Osteoblast (primary cell): ENCODE data around the gene PLA2G4E. TPM values are rescaled to one million over a fixed set of nuclear protein-coding genes. Genes with fewer than 3 reads are reported as not detected.

ENCODE experiments used
- DNase-seq: peaks from one replicate; pipeline ENCODE4 v3.0.0; 2011; ENCODE audit warnings: low spot score, mixed read lengths; ENCODE audit not compliant: insufficient read length; ENCODE audit errors: missing footprints
- H2AFZ ChIP-seq: 2 replicates; pipeline ENCODE4 v1.6.0; 2011; ENCODE audit warnings: mild to moderate bottlenecking, low read length
- H3K27ac ChIP-seq: 2 replicates; pipeline ENCODE4 v1.5.1; 2011; ENCODE audit warnings: mild to moderate bottlenecking, low read depth, low read length, moderate library complexity
- H3K27me3 ChIP-seq: 2 replicates; pipeline ENCODE4 v1.6.0; 2012; ENCODE audit warnings: mild to moderate bottlenecking, control low read depth, inconsistent platforms, low read length, moderate library complexity; ENCODE audit not compliant: insufficient read depth
- H3K36me3 ChIP-seq: 2 replicates; pipeline ENCODE4 v1.5.1; 2011; ENCODE audit warnings: mild to moderate bottlenecking, low read length, control low read depth, moderate library complexity; ENCODE audit not compliant: insufficient read depth
- H3K4me1 ChIP-seq: 2 replicates; pipeline ENCODE4 v1.5.1; 2011; ENCODE audit warnings: mild to moderate bottlenecking, low read length, control low read depth, moderate library complexity; ENCODE audit not compliant: insufficient read depth
- H3K4me2 ChIP-seq: 2 replicates; pipeline ENCODE4 v1.6.0; 2011; ENCODE audit warnings: mild to moderate bottlenecking, low read length; ENCODE audit not compliant: insufficient read depth
- H3K4me3 ChIP-seq: fragments of 200-600 bp; sonication (generic); 3 replicates; pipeline ENCODE4 v1.5.1; 2012; ENCODE audit warnings: mild to moderate bottlenecking, low read length, inconsistent platforms; ENCODE audit not compliant: insufficient read depth
- H3K79me2 ChIP-seq: 2 replicates; pipeline ENCODE4 v1.6.0; 2012; ENCODE audit warnings: mild to moderate bottlenecking, low read length, control low read depth, inconsistent platforms; ENCODE audit not compliant: insufficient read depth
- H3K9me3 ChIP-seq: 2 replicates; pipeline ENCODE4 v1.5.1; 2011; ENCODE audit warnings: low read depth, low read length, control low read depth
- H4K20me1 ChIP-seq: 2 replicates; pipeline ENCODE4 v1.6.0; 2012; ENCODE audit warnings: mild to moderate bottlenecking, low read length, control low read depth; ENCODE audit not compliant: insufficient read depth
- CTCF ChIP-seq: IDR thresholded peaks from 2 replicates; pipeline ENCODE4 v1.5.1; 2011; ENCODE audit warnings: mild to moderate bottlenecking, low read depth, low read length, moderate library complexity; ENCODE audit errors: extremely low read depth
- total RNA-seq: library from RNA; depleted of rRNA; stranded (reverse); fragments of >200 nt; gene quantifications from 2 replicates; pipeline ENCODE4 v1.2.3, GENCODE V29; 2012

PLA2G4E gene
- total RNA-seq, 1 donor: not detected

- Histone ChIP-seq H3K36me3 (no peaks in the 10 kb centered on the region), H3K9me3 (no peaks in the 10 kb centered on the region), H3K4me1 (no peaks in the 10 kb centered on the region), H3K4me2 (no peak overlapping the region), H2AFZ (no peak overlapping the region), H3K79me2 (no peaks in the 10 kb centered on the region), H4K20me1 (no peaks in the 10 kb centered on the region), H3K27ac (no peak overlapping the region), H3K27me3 (peaks cover 21% of the 10 kb centered on the region), H3K4me3 (no peak overlapping the region)
- TF ChIP-seq CTCF: no peak
- DNase-seq: no peak
Observed at GRCh38 chr15:42064271-42064670, 43.4 kb upstream of the PLA2G4E start.

DNA sequence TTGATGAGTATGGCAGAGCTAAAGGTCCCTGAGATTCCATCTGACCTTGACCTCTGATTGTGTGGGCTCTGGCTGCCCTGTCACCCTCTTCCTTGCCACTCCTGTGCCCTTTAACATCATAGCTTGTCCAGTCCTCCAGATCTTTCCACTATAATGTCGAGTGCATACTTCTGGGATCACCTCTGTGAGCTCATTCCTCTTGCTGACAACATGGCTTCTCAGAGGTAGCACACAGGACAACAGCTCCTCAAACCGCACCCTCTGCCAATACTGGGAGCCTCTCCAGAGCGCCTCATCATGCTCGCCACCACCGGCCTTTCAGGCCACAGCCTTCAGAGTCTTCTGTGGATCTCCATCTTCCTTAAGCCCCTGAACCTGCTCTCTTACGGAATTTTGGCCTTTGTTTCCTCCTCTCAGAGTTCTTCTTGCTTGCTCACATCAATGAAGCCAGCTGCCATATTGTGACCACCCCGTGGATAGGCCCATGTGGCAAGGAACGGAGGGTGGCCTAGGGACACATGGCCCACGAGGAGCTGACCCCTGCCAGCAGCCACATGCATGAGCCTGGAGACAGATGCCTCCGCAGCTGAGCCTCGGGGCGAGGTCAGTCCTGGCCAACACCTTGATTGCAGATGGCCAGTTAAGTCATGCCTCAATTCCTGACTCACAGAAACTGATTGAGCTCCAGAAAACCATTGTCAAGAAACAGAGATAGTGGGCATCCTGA is 42.4 kb upstream of the PLA2G4E start:
- H3K9me3 ChIP-seq: no peaks in the 10 kb centered on the region
- no peak for TF ChIP-seq CTCF
- no peak overlapping the region for H3K4me3 ChIP-seq
- H2AFZ ChIP-seq: no peak overlapping the region
- DNase-seq: no peak
- H3K4me1 ChIP-seq: no peaks in the 10 kb centered on the region
- peaks cover 24% of the 10 kb centered on the region for H3K27me3 ChIP-seq
- no peak overlapping the region for H3K27ac ChIP-seq
- H3K4me2 ChIP-seq: no peak overlapping the region
- H3K79me2 ChIP-seq: no peaks in the 10 kb centered on the region
- no peaks in the 10 kb centered on the region for H3K36me3 ChIP-seq
- no peaks in the 10 kb centered on the region for H4K20me1 ChIP-seq

DNA sequence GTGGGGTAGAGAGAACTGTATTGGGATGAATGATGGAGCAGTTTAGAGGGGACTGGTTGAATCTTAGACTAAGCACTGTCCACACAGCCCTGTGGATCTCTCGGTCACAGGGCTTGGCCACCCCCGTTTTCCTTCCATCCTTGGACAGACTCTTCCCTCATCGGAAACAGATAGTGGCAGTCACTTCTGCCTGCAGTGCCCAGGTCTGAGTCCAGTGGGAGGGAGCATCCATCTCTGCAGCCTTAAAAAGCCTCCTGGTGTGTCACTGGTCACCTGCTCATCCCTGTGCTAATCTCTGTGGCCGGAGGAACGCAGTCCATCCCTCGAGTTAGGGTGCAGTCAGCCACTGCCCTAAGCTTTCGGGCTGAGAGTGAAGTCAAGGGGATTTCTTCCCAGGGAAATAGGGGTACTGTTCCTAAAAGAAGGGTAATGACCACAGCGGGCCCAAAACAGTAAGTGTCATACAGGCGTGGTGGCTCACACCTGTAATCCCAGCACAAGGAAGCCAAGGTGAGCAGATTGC is 41.5 kb upstream of the PLA2G4E start:
- H4K20me1 ChIP-seq: no peaks in the 10 kb centered on the region
- no peak overlapping the region for H3K4me3 ChIP-seq
- peaks cover 4% of the 10 kb centered on the region for H3K4me1 ChIP-seq

More for the DNA sequence above, 41.5 kb upstream of the PLA2G4E start:
- Histone ChIP-seq H2AFZ (no peak overlapping the region), H3K4me2 (no peak overlapping the region), H3K36me3 (no peaks in the 10 kb centered on the region), H3K27ac (no peak overlapping the region), H3K79me2 (no peaks in the 10 kb centered on the region), H3K9me3 (no peaks in the 10 kb centered on the region), H3K27me3 (peaks cover 28% of the 10 kb centered on the region)
- no peak for DNase-seq
- TF ChIP-seq CTCF: no peak
